Natural killer cell (primary cell): ENCODE data around the gene FBXL4. TPM values are rescaled to one million over a fixed set of nuclear protein-coding genes. Genes with fewer than 3 reads are reported as not detected.

Source experiments
- ATAC-seq, 3 donors: fragments of 150-1000 bp in 2 of 3; fragments of 200-7000 bp in 1 of 3; cut with Tn5 transposase; 1 replicate in 1 of 3; 2 replicates in 2 of 3; pipeline ENCODE4 v1.10.0; 2021; ENCODE audit warnings: mild to moderate bottlenecking in 2 of 3, moderate library complexity in 2 of 3
- DNase-seq, 2 donors: peaks; one replicate each; pipeline versions ENCODE4 v3.0.0 to v3.0.0-alpha.2; 2013 to 2021; ENCODE audit warnings: mixed read lengths in 1 of 2
- H3K27ac ChIP-seq: one replicate; pipeline ENCODE4 v1.5.1; 2013; ENCODE audit warnings: mild to moderate bottlenecking, low read length
- H3K27me3 ChIP-seq: one replicate; pipeline ENCODE4 v1.6.1; 2013; ENCODE audit warnings: low read length; ENCODE audit not compliant: control insufficient read depth, insufficient read depth
- H3K36me3 ChIP-seq: one replicate; pipeline ENCODE4 v1.6.1; 2013; ENCODE audit warnings: low read length; ENCODE audit not compliant: control insufficient read depth, insufficient read depth
- H3K4me1 ChIP-seq: one replicate; pipeline ENCODE4 v1.6.1; 2013; ENCODE audit warnings: low read length; ENCODE audit not compliant: control insufficient read depth, insufficient read depth
- H3K4me3 ChIP-seq: one replicate; pipeline ENCODE4 v1.5.1; 2013; ENCODE audit warnings: low read length
- H3K9me3 ChIP-seq: one replicate; pipeline ENCODE4 v1.6.1; 2013; ENCODE audit warnings: low read length; ENCODE audit not compliant: control insufficient read depth, insufficient read depth
- H3K27ac Mint-ChIP-seq, 2 donors: one replicate each; pipeline ENCODE4 v1.8.0; 2022; ENCODE audit warnings: mild to moderate bottlenecking in 2 of 2, mixed read lengths in 2 of 2, moderate library complexity in 1 of 2
- H3K27me3 Mint-ChIP-seq, 2 donors: one replicate each; pipeline ENCODE4 v1.8.0; 2022; ENCODE audit warnings: low read depth in 2 of 2, mixed read lengths in 2 of 2
- H3K36me3 Mint-ChIP-seq: one replicate; pipeline ENCODE4 v1.8.0; 2022; ENCODE audit warnings: mixed read lengths
- H3K4me1 Mint-ChIP-seq, 2 donors: one replicate each; pipeline ENCODE4 v1.8.0; 2022; ENCODE audit warnings: mixed read lengths in 2 of 2
- H3K4me3 Mint-ChIP-seq: one replicate; pipeline ENCODE4 v1.8.0; 2022; ENCODE audit warnings: mild to moderate bottlenecking, moderate library complexity, mixed read lengths
- H3K9me3 Mint-ChIP-seq, 2 donors: one replicate each; pipeline ENCODE4 v1.8.0; 2022; ENCODE audit warnings: mixed read lengths in 2 of 2
- CTCF ChIP-seq: fragments of 200-600 bp; IDR thresholded peaks from one replicate; pipeline ENCODE4 v1.8.0; 2022; ENCODE audit warnings: antibody characterized with exemption
- WGBS: methylation state at CpG from one replicate; pipeline ENCODE4 v1.1.7; 2013; ENCODE audit warnings: missing lambda C conversion rate; ENCODE audit not compliant: insufficient coverage; 5-methylcytosine and 5-hydroxymethylcytosine counted together
- intact Hi-C: fragments of 100-400 bp; cut with micrococcal nuclease; formaldehyde crosslinking; loops from one replicate; pipeline ENCODE4 v1.14.2; 2022
- total RNA-seq, 4 donors: library from RNA; stranded (reverse); fragments of 120-200 nt in 1 of 4; gene quantifications; one replicate each; pipeline versions ENCODE4 v1.2.3 to v1.2.4, GENCODE V29; 2013 to 2022

The FBXL4 gene
- total RNA-seq, 3 donors from 2014 or later (not counting 1 experiment from before 2014, with no cell fraction given) = 8.8 to 15.1 (median 11.3) TPM

GRCh38 chr6:98944168-98944567, 3.6 kb downstream of the FBXL4 start:
- Histone ChIP-seq H3K27me3 (no peaks in the 10 kb centered on the region), H3K4me3 (no peak overlapping the region), H3K36me3 (no peaks in the 10 kb centered on the region), H3K4me1 (peaks cover 9% of the 10 kb centered on the region), H3K27ac (no peak overlapping the region), H3K9me3 (no peaks in the 10 kb centered on the region)
- intact Hi-C loops = no loop called here
- H3K27ac Mint-ChIP-seq = no peak overlapping the region
- H3K4me3 Mint-ChIP-seq = no peak overlapping the region
- H3K27me3 Mint-ChIP-seq = no peaks in the 10 kb centered on the region
- H3K36me3 Mint-ChIP-seq = peaks cover 6% of the 10 kb centered on the region
- no peak for TF ChIP-seq CTCF
- H3K9me3 Mint-ChIP-seq = peaks cover 0 to 6% of the 10 kb centered on the region in 2 donors
- peaks cover 45 to 52% of the 10 kb centered on the region in 2 donors for H3K4me1 Mint-ChIP-seq
- WGBS = 91% methylated on average over 1 of the region's 3 CpGs
- ATAC-seq (no peak), DNase-seq (no peak)

GRCh38 chr6:98942263-98942803, 5.4 kb downstream of the FBXL4 start:
- no peak overlapping the region for H3K27ac Mint-ChIP-seq
- peak in 1 of 3 donors; percentile 38 for ATAC-seq

GRCh38 chr6:98941319-98941718, 6.4 kb downstream of the FBXL4 start:
- Mint-ChIP-seq H3K4me3 (no peak overlapping the region), H3K4me1 (peaks cover 45 to 51% of the 10 kb centered on the region in 2 donors), H3K27me3 (no peaks in the 10 kb centered on the region), H3K36me3 (peaks cover 6% of the 10 kb centered on the region), H3K27ac (no peak overlapping the region), H3K9me3 (peaks cover 0 to 7% of the 10 kb centered on the region in 2 donors)
- Histone ChIP-seq H3K36me3 (no peaks in the 10 kb centered on the region), H3K27me3 (no peaks in the 10 kb centered on the region), H3K27ac (no peak overlapping the region), H3K4me3 (no peak overlapping the region), H3K4me1 (no peaks in the 10 kb centered on the region), H3K9me3 (peaks cover 4% of the 10 kb centered on the region)
- DNase-seq (no peak), ATAC-seq (no peak)
- intact Hi-C loops = no loop called here
- WGBS = 98% methylated on average over 2 of the region's 2 CpGs
- TF ChIP-seq CTCF = no peak

More at GRCh38 chr6:98942263-98942803, 5.4 kb downstream of the FBXL4 start:
- H3K36me3 Mint-ChIP-seq = peaks cover 6% of the 10 kb centered on the region
- H3K4me1 Mint-ChIP-seq = peaks cover 54 to 60% of the 10 kb centered on the region in 2 donors
- no peak for TF ChIP-seq CTCF
- peaks cover 0 to 7% of the 10 kb centered on the region in 2 donors for H3K9me3 Mint-ChIP-seq
- no peak overlapping the region for H3K27ac ChIP-seq
- H3K4me3 ChIP-seq = no peak overlapping the region
- peaks cover 6% of the 10 kb centered on the region for H3K4me1 ChIP-seq
- WGBS = 100% methylated on average over 2 of the region's 3 CpGs
- no peak for DNase-seq
- peaks cover 4% of the 10 kb centered on the region for H3K9me3 ChIP-seq
- H3K36me3 ChIP-seq = no peaks in the 10 kb centered on the region
- no peaks in the 10 kb centered on the region for H3K27me3 ChIP-seq
- H3K4me3 Mint-ChIP-seq = no peak overlapping the region
- H3K27me3 Mint-ChIP-seq = no peaks in the 10 kb centered on the region
- intact Hi-C loops = no loop called here

- ATAC-seq (no peak), DNase-seq (no peak)
- H3K4me1 ChIP-seq = no peaks in the 10 kb centered on the region
- TF ChIP-seq CTCF = no peak
- Mint-ChIP-seq H3K4me3 (no peak overlapping the region), H3K4me1 (peaks cover 52 to 57% of the 10 kb centered on the region in 2 donors), H3K36me3 (peaks cover 1% of the 10 kb centered on the region), H3K27ac (no peak overlapping the region), H3K9me3 (peaks cover 0 to 7% of the 10 kb centered on the region in 2 donors), H3K27me3 (no peaks in the 10 kb centered on the region)
- H3K27me3 ChIP-seq = no peaks in the 10 kb centered on the region
- peaks cover 4% of the 10 kb centered on the region for H3K9me3 ChIP-seq
- 76% methylated on average over 2 of the region's 3 CpGs for WGBS
- intact Hi-C loops = loop anchor here (10.0 kb wide), 1 partner anchor 93 kb away; no protein-coding TSS in a partner anchor
- H3K4me3 ChIP-seq = no peak overlapping the region
- no peak overlapping the region for H3K27ac ChIP-seq
- no peaks in the 10 kb centered on the region for H3K36me3 ChIP-seq
Observed at GRCh38 chr6:98937351-98937750, 10.4 kb downstream of the FBXL4 start.
